Nucleus accumbens (tissue), 56 donors: ENCODE measurements around the gene RHO.
"Not testable (repeated sequence)": the region's sequence is repeated elsewhere in the genome, so short reads cannot be mapped to it uniquely, and the experiment has no call there.

Experiments used
- DNase-seq, 56 donors: peaks; one replicate each; lab custom pipeline; 2025; lab: John Stamatoyannopoulos, UW

RHO gene

DNA sequence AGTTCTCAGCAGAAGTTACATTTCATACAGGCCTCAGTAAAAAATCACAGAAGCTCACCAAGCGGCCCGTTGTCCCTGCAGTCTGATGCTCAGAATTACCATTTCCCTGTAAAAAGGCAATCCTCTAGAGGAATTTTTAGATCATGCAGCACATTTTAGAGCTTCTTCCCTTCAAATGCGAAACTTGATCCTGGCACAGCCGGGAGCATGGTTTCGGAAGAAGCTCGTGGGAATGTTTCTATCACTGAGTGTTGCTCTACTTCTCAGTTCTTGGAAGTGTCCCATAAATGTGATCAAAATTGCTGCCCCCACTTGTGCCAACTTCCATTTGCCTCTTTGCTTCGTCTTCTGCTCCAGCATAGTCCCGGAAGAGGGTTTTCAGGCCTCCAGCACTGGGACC, 10.8 kb downstream of the RHO start:
- DNase-seq: no peak

DNA sequence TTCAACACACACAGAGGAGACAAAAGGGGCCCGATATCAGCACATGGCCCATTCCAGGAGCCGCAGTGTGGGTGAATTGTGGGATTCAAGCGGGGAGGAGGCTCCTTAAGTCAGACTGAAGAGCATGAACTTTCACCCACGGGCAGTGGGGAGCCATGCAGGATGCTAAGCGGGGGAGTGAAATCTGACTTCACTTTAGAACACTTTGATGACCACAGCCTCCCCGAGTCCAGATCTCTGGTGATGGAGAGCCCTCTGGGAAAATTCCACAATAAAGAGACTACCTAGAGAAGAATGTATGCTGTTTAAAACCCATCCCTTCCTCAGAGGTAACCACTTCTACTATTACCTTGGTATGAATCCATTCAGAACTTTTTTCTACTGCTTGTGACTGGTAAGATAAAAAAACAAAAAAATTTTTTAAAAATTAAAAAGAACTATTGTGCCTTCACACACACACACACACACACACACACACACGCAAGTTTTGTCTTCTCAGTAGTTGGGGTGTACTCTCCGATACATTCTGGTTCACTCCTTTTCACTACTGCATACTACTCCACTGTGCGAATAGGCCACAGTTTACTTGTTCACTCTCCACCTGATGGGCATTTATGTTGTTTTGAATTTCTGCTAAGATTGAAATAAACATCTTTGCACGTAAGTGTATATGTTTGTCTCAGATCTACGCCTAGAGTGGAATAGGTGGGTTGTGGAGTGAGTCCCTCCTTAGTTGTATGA, 12.5 kb downstream of the RHO start:
- DNase-seq: no peak

DNA sequence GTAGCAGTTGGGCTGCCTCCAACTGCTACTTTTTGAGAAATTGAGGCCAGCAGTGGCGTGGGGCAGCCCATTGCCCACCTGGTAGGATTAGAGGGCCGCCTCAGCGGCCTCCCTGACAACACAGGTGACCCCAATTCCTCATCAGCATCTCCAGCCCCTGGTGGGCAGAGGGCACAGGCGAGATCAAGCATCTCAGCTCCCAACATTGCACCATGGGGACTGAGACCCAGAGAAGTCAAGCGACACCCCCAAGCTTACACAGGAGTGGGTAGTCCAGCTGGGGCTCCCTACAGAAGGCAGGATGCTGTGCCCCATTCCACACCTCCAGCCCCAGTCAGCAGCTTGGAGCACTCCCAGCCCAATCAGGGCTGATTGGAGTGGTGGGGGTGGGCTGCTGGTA, 14.3 kb downstream of the RHO start:
- no peak for DNase-seq

DNA sequence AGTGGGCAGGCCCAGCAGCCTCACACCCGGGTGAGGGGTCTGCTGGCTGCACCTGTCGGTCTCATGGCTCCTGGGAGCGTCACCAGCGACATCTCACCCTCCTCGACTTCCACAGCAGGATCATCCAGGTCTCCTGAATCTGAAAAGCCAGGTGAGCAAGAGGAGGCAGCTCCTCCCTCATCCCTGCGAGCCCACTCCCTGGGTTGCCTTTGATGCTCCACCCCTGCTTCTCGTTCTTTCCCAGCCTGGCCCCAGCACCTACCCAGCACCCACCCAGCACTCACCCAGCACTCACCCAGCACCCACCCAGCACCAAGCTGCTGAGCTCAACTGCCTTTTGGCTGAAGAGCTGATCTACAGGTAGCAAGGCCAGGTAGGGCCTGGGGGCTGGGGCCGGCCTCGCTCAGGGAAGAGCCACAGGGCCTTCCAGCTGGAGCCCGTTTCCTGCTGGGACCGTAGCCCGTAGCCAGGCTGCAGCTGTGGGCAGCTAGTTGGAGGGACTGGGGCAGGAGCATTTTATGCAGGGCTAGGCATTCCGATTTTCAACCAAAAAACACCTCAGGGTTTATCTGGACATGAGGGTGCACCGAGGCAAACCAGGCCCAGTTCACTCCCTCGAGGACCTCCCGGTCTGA, 14.8 kb downstream of the RHO start, which contains the start of gene H1-8:
Gene H1-8, plus strand, starts transcription at position 20 of the 635 bp plus-strand sequence. Its CDS starts 44 bp downstream, at position 64.
- no peak for DNase-seq

DNA sequence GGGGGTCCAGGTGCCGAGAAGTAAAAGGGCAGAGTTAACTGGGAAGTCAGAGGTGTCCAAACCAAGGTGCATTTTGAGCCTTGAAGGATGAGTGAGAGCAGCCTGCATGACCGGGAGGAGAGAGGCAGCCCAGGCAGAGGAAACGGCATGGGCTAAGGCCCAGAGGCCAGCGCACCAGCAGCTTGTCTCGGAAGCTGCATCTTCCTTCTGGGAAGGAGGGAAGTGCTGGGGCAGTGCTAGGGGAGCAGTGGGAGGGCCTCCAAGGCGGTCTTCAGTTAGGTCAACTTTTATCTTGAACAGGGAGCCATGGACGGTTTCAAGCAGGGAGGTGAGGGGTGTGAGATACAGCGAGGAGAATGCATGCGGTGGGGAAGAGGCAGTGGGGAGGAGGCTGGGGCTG, 15.6 kb downstream of the RHO start:
- DNase-seq: no peak

DNA sequence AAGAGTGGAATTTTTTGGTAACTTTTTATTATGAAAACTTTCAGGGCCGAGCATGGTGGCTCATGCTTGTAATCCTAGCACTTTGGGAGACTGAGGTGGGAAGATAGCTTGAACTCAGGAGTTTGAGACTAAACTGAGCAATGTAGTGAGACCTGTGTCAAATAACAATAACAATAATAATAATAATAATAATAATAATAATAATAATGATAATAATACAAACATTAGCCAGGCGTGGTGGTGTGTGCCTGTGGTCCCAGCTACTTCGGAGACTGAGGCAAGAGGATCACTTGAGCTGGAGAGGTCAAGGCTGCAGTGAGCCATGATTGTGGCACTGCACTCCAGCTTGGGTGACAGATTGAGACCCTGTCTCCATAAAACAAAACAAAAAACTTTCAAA, 17.5 kb downstream of the RHO start:
- not testable (repeated sequence) for DNase-seq

DNA sequence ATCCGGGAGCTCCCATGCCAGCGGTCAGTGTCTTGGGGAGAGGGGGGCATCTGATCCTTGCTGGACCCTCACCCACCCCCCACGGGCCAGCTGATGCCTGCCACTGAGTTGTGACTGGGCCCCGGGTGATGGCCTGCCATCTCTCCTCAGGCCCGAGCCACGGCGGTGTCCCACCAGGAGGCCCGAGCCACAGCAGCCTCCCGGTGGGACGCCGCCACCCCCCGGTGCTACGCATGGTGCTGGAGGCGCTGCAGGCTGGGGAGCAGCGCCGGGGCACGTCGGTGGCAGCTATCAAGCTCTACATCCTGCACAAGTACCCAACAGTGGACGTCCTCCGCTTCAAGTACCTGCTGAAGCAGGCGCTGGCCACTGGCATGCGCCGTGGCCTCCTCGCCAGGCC, 18.8 kb downstream of the RHO start:
- no peak for DNase-seq

DNA sequence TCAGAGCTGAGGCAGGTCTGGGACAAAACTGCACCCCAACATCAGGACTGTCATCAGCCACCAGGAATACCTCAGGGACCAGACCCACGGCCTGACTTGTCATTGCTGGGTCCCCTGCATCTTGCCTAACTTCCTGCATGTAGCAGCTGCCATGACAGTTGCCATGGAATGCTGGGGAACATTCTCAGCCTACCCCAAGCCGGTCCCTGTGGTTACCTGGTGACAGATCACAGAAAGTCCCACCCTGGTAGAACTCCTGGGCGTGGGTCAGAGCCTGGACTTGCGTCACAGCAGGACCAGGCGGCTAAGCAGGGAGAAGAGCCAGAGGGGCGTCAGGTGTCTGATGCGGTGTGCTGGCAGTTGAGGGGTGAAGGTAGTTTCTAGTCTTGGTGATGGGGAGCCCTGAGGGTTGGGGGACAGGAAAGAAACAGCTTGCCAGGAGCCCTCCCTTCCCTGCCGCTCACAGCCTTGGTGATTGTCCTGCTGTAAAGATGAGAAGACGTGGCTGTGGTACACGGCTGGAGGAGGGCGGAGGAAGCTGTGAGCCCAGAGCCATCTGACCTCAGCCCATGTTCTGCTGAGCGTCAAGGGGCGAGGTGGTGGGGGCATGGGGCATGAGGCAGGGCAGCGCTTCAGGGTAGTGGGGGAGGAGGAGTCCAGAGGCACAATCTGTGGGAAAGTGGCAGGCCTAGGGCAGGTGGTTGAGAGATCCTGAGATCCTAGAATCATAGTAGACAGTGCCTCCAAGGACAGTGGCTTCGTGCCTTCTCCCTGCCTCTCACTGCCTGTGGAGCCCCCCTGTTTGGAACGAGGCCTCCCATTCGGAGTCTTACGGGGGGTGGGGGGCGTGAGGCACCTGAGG, 19.9 kb downstream of the RHO start:
- DNase-seq: peak in 1 of 56 donors; percentile 18

DNA sequence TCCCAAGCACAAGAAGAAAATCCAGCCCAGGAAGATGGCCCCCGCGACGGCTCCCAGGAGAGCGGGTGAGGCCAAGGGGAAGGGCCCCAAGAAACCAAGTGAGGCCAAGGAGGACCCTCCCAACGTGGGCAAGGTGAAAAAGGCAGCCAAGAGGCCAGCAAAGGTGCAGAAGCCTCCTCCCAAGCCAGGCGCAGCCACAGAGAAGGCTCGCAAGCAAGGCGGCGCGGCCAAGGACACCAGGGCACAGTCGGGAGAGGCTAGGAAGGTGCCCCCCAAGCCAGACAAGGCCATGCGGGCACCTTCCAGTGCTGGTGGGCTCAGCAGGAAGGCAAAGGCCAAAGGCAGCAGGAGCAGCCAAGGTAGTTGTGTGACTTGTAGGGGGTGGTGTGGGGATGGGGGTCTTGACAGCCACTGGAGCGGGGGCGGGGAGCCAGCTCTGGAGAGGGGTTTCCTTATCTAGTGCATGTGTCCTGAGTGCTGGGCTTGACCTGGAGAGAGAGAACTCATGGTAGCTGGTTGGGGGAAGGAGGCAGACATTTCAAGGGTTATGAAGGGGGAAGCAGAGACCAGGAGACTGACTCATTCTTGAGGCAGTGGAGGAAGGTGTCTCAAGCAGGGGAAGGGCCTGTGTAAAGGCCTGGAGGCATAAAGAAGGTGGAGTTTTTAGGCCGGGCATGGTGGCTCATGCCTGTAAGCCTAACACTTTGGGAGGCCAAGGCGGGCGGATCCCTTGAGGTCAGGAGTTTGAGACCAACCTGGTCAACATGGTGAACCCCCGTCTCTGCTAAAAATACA, 20.8 kb downstream of the RHO start:
- DNase-seq: no peak

DNA sequence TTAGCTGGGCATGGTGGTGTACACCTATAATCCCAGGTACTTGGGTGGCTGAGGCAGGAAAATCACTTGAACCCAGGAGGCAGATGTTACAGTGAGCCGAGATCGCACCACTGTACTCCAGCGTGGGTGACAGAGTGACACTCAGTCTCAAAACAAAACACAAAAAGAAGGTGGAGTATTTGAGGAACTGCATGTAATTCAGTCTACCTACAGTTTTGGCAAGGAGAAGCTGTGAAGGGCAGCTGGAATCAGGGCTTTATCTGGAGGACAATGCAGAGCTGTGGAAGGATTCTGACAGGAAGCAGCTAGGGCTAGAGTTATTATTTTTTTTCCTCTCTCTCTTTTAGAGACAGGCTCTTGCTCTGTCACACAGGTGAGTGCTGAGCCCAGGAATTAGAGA, 21.4 kb downstream of the RHO start:
- no peak for DNase-seq

DNA sequence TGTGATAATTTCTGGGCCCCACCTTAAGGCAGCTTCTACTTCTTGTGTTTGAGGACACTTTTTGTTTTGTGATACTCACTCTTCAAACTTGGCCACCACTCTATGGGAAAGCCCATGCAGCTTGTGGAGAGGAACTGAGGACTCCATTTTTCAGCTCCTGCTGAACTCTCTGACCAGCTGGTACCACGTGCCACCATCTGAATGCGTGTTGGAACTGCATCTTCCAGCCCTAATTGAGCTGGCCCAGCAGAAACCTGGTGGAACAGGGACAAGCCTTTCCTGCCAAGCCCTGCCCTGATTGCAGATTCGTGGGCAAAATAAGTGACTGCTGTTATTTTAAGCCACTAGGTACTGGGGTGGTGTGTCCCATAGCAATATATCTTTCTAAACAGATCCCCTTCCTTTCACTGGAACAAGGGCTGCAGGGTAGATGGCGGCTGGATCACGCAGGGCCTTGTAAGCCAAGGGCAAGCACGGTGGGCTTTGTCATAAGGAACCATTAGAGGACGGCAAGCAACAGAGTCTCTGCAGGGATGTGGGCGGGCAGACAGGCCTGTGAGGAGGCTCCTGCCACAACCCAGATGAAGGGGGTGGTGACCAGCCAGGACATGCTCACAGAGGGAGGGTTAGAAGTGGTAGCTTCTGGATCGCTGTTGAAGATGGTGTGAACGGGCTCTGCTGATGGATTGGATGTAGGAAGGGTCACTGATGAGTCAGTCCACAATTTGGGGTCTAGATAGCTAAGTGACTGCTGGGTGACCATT, 24.0 kb downstream of the RHO start:
- DNase-seq: peak in 10 of 56 donors; percentile 4 to 25 (median 15)

DNA sequence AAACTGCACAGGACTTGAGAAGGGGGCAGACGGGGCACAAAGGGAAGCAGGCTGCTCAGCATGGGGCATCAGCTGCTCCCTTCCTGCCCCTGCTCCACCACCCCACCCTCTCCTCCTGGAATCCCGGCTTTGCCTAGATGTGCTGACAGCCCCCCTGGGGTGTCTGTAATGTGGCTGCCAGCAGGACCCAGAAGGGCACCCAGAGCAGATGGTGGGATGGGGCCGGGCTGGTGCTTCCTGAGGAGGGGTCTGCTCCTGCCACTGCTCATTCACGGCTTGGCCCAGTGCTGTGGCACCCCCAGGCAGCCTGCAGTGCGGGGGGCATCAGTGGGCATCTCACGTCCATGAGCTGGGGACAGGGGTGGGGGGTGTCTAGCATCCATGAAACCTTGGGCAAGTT, 24.7 kb downstream of the RHO start:
- no peak for DNase-seq

DNA sequence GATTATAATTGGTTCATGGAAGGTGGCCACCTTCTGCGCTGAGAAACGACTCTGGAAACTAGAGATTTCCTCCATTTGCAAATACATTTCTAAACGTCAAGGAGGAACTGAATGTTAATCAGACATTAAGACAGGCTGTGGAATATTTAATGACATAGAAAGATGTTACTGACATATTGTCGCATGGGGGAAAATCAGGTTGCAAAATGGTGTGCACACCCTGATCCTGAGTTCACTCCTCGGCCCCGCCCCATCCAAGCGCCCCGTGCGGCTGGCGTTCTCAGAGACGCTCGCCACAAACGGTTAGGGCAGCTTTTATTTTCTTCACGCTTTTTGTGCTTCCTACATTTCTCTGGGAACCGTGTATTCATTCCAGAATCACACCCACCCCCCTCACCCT, 25.3 kb downstream of the RHO start:
- DNase-seq: no peak

DNA sequence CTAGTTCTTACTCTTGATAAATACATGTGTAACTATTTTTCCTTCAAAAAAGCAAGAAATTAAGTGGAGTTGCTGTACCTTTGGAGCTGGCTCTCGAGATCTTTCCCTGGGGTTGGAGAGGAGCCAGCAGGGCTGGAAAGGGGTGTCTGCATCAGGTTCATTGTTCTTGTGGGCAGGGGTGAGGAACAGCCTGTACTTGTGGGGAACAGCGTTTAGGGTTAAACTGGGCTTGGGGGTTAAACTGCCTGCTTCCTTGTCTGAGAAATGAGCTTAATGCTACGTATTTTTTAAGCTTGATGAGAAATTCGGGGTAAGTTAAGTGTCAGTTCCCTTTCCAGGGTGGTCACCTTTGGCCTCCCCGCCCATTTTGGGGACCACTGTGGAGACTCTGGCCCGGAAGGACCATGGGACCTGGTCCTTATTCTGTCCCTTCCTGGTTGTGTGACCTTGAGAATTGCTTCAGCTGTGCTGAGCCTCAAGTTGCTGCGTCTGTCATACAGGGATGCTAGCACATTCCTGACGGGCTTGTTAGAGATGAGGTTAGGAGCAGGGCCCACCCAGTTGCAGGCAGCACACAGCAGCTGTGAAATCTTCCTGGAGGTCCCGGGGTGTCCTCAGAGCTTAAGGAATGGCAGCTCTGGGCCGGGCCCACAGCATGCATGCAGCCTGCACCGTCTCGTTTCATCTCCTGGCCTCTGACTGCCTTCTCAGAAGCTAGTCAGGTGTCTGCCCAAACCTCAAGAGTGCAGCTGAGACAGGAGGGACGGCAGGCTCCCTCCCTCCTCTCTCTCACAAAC, 26.1 kb downstream of the RHO start:
- no peak for DNase-seq

DNA sequence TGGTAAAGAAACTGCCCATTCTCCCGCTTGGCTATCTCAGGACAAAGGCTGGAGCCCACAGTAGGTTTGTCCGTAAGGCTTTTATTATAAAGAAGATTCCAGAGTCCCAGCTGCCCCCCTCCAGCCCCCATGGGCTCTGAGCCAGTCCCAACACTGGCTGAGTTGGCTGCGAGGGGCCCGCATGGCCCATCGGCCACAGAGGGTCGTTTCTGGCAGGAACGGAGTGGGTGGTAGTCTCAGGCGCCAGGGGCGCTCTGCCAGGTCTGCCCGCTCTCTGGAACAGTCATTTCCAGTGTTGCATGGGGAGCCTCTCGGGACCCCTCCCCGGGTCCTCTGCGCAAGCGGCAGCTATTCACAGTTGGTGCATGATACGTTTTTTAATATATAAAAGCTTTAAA, 26.7 kb downstream of the RHO start:
- peak in 1 of 56 donors; percentile 34 for DNase-seq

DNA sequence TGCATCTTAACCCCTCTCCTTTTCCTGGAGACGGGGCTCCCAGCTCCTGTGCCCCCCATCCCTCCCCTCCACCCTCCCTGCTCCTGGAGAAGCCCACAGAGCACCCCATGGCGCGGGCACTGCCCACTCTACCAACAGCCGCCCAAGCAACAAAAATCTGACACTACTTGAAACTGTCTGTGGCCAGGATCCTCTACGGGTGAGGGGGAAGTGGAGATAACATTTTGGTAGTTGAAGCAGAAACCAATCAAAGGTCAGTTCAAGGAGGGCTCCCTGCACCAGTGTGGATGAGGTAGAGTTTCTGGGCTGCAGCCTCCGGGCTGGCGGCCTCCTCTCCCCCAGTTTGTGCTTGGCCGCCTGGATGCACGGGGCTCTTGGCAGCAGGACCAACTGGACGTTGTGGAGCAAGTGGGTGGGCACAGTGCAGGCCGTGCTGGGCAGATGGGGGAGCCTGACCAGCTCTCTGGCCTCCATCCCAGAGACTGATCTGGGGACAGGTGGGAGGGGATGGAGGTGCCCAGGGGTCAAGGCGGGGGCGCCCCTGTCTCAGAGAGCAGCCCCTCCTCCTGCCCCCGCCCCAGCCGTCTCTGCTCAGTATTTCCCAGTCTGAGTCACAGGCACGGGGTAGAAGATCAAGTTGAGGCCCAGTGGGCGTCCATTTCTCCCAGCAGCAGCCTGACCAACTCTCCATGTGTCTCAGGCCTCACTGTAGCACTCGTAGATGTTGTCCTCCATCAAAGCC, 27.3 kb downstream of the RHO start:
- no peak for DNase-seq

DNA sequence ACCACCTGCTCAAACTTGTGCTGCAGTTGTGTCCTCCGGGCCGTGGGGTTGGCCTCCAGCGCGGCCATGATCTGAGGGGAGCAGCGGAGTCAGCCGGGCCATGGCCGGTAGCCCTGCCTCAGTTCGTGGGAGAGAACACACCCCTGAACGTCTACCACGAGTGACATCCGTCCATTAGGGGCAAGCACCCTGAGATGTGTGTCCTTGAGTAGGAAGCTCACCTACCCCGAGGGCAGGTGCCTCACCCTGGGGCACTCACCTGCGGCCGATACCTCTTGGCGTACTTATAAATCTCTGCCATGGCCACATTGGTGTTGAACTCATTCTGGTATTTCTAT, 27.9 kb downstream of the RHO start:
- no peak for DNase-seq

DNA sequence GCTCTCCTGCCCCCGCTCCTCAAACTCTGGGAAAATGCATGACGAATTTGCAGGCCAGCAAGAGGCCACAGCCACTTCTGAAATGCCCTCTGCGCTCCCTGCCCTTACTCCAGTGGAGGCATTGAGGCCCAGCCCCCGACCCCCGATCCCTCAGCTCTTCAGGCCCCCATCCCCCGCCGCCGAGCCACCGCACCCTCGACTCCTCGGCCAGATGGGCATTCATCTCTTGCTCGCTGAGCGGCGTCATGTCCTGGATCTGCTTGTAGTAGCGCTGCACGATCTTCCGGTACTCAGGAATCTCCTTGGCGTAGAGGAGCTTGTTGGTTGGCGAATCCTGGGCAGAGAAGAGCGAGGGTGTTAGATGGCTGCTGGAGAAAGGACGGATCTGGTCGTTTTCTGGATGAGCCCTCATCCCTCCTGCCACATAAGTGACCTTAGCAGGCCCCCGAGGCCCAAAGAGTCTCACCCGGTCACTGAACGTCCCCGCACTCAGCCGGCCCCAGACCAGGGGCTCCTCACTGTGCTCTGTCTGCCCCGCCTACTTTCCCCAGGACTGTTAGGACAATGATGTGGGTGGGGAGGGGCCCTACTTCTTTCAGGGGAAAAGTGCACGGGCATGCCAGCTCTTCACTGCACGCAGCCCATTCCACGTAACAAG, 28.6 kb downstream of the RHO start:
- no peak for DNase-seq
